Neural progenitor cell (in vitro differentiated cells): Measurements from ENCODE around the gene DRAP1. TPM values are rescaled to one million over a fixed set of nuclear protein-coding genes. Genes with fewer than 3 reads are reported as not detected.

Experiments
- DNase-seq: peaks from one replicate; pipeline ENCODE4 v3.0.0-alpha.2; 2016; ENCODE audit warnings: low spot score
- H2AFZ ChIP-seq: fragments of 200-600 bp; sonication (generic); replicated peaks from 2 replicates; pipeline ENCODE4 v1.6.1; 2016; ENCODE audit warnings: antibody characterized with exemption
- H3F3A ChIP-seq: fragments of 200-600 bp; sonication (generic); 2 replicates; pipeline ENCODE4 v1.6.1; 2016; ENCODE audit warnings: antibody characterized with exemption, low read depth
- H3K27ac ChIP-seq: fragments of 200-600 bp; sonication (generic); 2 replicates; pipeline ENCODE4 v1.5.1; 2016; ENCODE audit warnings: mild to moderate bottlenecking
- H3K27me3 ChIP-seq: fragments of 200-600 bp; sonication (generic); 2 replicates; pipeline ENCODE4 v1.6.1; 2016; ENCODE audit warnings: mild to moderate bottlenecking, moderate library complexity
- H3K36me3 ChIP-seq: fragments of 200-600 bp; sonication (generic); 2 replicates; pipeline ENCODE4 v1.5.1; 2016
- H3K4me1 ChIP-seq: fragments of 200-600 bp; sonication (generic); 2 replicates; pipeline ENCODE4 v1.6.1; 2016; ENCODE audit warnings: mixed run types
- H3K4me2 ChIP-seq: fragments of 200-600 bp; sonication (generic); 2 replicates; pipeline ENCODE4 v1.6.1; 2016
- H3K4me3 ChIP-seq: fragments of 200-600 bp; sonication (generic); 2 replicates; pipeline ENCODE4 v1.5.1; 2016
- H3K79me2 ChIP-seq: fragments of 200-600 bp; sonication (generic); 2 replicates; pipeline ENCODE4 v1.6.1; 2016; ENCODE audit warnings: low read depth
- H3K9ac ChIP-seq: fragments of 200-600 bp; sonication (generic); 2 replicates; pipeline ENCODE4 v1.6.1; 2016
- H3K9me3 ChIP-seq: fragments of 200-600 bp; sonication (generic); 2 replicates; pipeline ENCODE4 v1.5.1; 2016; ENCODE audit warnings: low read depth
- H4K20me1 ChIP-seq: fragments of 200-600 bp; sonication (generic); 2 replicates; pipeline ENCODE4 v1.6.1; 2016; ENCODE audit warnings: low read depth
- H3K27ac Mint-ChIP-seq: 3 replicates; pipeline ENCODE4 v1.8.0; 2021; ENCODE audit warnings: mixed read lengths
- H3K27me3 Mint-ChIP-seq: 2 replicates; pipeline ENCODE4 v1.8.0; 2022; ENCODE audit warnings: low read depth, mild to moderate bottlenecking, inconsistent platforms, moderate library complexity, mixed read lengths; ENCODE audit not compliant: insufficient read depth
- H3K36me3 Mint-ChIP-seq: 3 replicates; pipeline ENCODE4 v1.8.0; 2021; ENCODE audit warnings: mixed read lengths
- H3K4me1 Mint-ChIP-seq: 3 replicates; pipeline ENCODE4 v1.8.0; 2021; ENCODE audit warnings: mixed read lengths
- H3K4me3 Mint-ChIP-seq: 3 replicates; pipeline ENCODE4 v1.8.0; 2021; ENCODE audit warnings: mild to moderate bottlenecking, moderate library complexity, mixed read lengths
- H3K9me3 Mint-ChIP-seq: 3 replicates; pipeline ENCODE4 v1.8.0; 2020; ENCODE audit warnings: mixed read lengths
- CTCF ChIP-seq: fragments of 200-600 bp; sonication (generic); IDR thresholded peaks from 2 replicates; pipeline ENCODE4 v1.5.1; 2017; ENCODE audit warnings: antibody characterized with exemption, mild to moderate bottlenecking
- EZH2 ChIP-seq: fragments of 200-600 bp; sonication (generic); IDR thresholded peaks from 2 replicates; pipeline ENCODE4 v1.6.1; 2017; ENCODE audit warnings: antibody characterized with exemption, mild to moderate bottlenecking, moderate library complexity
- EZH2phosphoT487 ChIP-seq: fragments of 200-600 bp; sonication (generic); IDR thresholded peaks from 2 replicates; pipeline ENCODE4 v1.6.1; 2017; ENCODE audit warnings: antibody characterized with exemption
- total RNA-seq: library from RNA; depleted of rRNA; stranded (reverse); fragments of >200 nt; gene quantifications from 2 replicates; pipeline ENCODE4 v1.2.3, GENCODE V29; 2015; ENCODE audit warnings: low replicate concordance

The DRAP1 gene
- total RNA-seq, 1 donor from 2014 or later: 51.0 TPM

DNA sequence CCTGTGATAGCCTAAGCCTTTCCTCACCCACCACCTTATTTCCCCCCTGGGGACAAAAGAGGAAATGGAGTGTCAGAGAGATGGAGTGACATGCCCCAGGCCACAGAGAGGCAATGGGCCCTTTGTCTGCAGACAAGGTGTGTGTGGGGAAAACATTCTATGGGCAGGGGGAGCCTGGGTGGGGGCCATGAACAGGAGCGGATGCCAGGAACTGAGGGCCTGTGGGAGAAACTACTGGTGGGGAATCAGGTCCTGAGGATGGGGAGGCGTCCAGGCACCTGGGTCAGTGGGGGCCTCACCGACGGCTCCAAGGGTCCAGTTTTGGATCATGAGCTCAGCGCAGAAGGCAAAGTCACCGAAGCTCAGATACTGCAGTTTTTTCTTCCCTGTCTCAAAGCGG, 34.0 kb upstream of the DRAP1 start:
- Histone ChIP-seq H3K27me3 (peaks cover 16% of the 10 kb centered on the region), H3F3A (peaks cover 41% of the 10 kb centered on the region), H3K79me2 (peaks cover 17% of the 10 kb centered on the region), H3K4me1 (peaks cover 14% of the 10 kb centered on the region), H3K9ac (no peak overlapping the region), H2AFZ (no peak overlapping the region), H3K36me3 (peaks cover 4% of the 10 kb centered on the region), H3K27ac (no peak overlapping the region), H3K9me3 (no peaks in the 10 kb centered on the region), H3K4me3 (no peak overlapping the region), H3K4me2 (no peak overlapping the region), H4K20me1 (peaks cover 14% of the 10 kb centered on the region)
- TF ChIP-seq EZH2phosphoT487: no peak
- TF ChIP-seq EZH2: no peak
- TF ChIP-seq CTCF: no peak
- Mint-ChIP-seq H3K9me3 (no peaks in the 10 kb centered on the region), H3K36me3 (peaks cover 25% of the 10 kb centered on the region), H3K4me3 (no peak overlapping the region), H3K4me1 (peaks cover 40% of the 10 kb centered on the region), H3K27me3 (peaks cover 3% of the 10 kb centered on the region), H3K27ac (no peak overlapping the region)
- no peak for DNase-seq

DNA sequence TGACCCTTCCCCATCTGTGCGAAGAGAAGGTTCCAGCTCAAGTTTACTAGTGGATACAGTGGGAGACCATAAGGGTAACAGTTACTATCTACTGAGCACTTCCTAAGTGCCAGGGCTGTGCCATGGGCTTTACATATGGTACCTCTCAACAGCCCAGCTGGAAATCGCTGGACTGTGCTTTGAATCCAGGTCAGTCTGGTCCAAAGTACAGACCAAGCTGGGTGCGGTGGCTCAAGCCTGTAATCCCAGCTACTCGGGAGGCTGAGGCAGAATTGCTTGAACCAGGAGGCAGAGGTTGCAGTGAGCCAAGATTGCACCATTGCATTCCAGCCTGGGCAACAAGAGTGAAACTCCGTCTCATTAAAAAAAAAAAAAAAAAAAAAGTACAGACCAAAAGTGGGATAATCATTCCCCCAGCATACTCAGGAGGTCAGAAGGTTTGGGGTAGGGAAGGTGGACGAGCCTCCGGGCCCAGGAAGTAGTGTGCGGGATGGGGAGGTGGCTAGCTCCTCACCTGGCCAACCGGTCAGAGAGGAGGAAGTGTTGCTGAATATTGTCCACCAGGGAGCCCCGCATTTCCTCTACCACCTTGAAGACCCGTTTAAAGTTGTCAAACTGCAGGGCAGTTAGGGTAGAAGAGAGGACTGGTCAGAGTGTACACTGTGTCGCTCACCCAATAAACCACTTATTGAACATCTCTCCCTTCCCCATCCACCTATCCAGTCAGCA, 33.3 kb upstream of the DRAP1 start:
- no peak overlapping the region for H2AFZ ChIP-seq
- H3K36me3 ChIP-seq: peaks cover 4% of the 10 kb centered on the region
- H3K27ac ChIP-seq: no peak overlapping the region
- H3K4me3 Mint-ChIP-seq: peak overlapping the region; percentile 98
- no peak overlapping the region for H3K9ac ChIP-seq
- peaks cover 14% of the 10 kb centered on the region for H4K20me1 ChIP-seq
- no peak overlapping the region for H3K4me2 ChIP-seq
- peaks cover 14% of the 10 kb centered on the region for H3K4me1 ChIP-seq
- H3K9me3 Mint-ChIP-seq: no peaks in the 10 kb centered on the region
- peaks cover 18% of the 10 kb centered on the region for H3K27me3 ChIP-seq
- H3K27me3 Mint-ChIP-seq: no peaks in the 10 kb centered on the region
- no peaks in the 10 kb centered on the region for H3K9me3 ChIP-seq
- TF ChIP-seq CTCF (no peak), EZH2 (no peak)
- H3K4me1 Mint-ChIP-seq: peaks cover 41% of the 10 kb centered on the region
- H3F3A ChIP-seq: peaks cover 41% of the 10 kb centered on the region
- H3K4me3 ChIP-seq: no peak overlapping the region
- H3K79me2 ChIP-seq: peaks cover 18% of the 10 kb centered on the region
- H3K27ac Mint-ChIP-seq: no peak overlapping the region
- no peak for DNase-seq
- H3K36me3 Mint-ChIP-seq: peaks cover 25% of the 10 kb centered on the region

DNA sequence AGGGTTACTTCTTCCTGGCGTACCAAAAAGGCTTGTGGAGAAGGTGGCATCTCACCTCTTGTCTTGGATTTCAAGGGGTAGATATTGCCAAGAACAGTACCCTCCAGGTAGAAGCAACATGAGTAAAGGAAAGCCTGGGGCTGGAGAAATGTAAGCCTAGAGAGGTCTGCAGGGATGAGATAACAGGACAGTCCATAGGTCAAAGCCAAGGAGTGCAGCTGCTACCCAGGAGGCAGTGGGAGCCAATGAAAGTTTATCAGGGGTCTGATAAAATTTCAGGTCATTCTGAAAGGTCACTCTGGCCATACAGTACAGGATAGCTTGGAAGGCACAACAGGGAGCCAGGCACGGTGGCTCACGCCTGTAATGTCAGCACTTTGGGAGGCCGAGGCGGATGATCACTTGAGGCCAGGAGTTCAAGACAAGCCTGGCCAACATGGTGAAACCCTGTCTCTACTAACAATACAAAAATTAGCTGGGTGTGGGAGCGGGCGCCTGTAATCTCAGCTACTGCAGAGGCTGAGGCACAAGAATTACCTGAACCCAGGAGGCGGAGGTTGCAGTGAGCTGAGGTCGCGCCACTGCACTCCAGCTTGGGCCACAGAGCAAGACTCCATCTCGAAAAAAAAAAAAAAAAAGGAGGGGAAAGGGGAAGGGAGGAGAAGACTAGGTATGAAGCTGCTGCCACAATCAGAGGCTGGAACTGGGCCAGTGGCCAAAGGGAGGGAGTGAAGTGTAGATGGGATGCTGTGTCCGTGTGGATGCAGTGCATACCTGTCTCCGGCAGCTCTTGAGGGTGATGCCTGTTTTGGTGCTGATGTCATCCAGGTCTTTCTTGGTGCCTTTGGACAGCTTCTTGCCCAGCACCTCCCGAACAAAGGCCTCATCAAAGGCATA, 32.2 kb upstream of the DRAP1 start:
- Histone ChIP-seq H3K4me1 (peaks cover 19% of the 10 kb centered on the region), H3K9ac (peak overlapping the region; percentile 58), H3K27ac (no peak overlapping the region), H3K4me2 (peak overlapping the region; percentile 98), H3K27me3 (peaks cover 18% of the 10 kb centered on the region), H3F3A (peaks cover 43% of the 10 kb centered on the region), H3K4me3 (peak overlapping the region; percentile 66), H3K9me3 (no peaks in the 10 kb centered on the region), H4K20me1 (peaks cover 17% of the 10 kb centered on the region), H2AFZ (no peak overlapping the region), H3K36me3 (peaks cover 4% of the 10 kb centered on the region), H3K79me2 (peaks cover 29% of the 10 kb centered on the region)
- H3K27me3 Mint-ChIP-seq: peaks cover 2% of the 10 kb centered on the region
- DNase-seq: no peak
- TF ChIP-seq EZH2phosphoT487: no peak
- peaks cover 25% of the 10 kb centered on the region for H3K36me3 Mint-ChIP-seq
- no peak overlapping the region for H3K27ac Mint-ChIP-seq
- H3K9me3 Mint-ChIP-seq: no peaks in the 10 kb centered on the region
- H3K4me1 Mint-ChIP-seq: peaks cover 44% of the 10 kb centered on the region
- H3K4me3 Mint-ChIP-seq: peak overlapping the region; percentile 98
